ENCODE data around the gene GALNT5. TPM values are rescaled to one million over a fixed set of nuclear protein-coding genes. Genes with fewer than 3 reads are reported as not detected.

GALNT5 gene, protein sequence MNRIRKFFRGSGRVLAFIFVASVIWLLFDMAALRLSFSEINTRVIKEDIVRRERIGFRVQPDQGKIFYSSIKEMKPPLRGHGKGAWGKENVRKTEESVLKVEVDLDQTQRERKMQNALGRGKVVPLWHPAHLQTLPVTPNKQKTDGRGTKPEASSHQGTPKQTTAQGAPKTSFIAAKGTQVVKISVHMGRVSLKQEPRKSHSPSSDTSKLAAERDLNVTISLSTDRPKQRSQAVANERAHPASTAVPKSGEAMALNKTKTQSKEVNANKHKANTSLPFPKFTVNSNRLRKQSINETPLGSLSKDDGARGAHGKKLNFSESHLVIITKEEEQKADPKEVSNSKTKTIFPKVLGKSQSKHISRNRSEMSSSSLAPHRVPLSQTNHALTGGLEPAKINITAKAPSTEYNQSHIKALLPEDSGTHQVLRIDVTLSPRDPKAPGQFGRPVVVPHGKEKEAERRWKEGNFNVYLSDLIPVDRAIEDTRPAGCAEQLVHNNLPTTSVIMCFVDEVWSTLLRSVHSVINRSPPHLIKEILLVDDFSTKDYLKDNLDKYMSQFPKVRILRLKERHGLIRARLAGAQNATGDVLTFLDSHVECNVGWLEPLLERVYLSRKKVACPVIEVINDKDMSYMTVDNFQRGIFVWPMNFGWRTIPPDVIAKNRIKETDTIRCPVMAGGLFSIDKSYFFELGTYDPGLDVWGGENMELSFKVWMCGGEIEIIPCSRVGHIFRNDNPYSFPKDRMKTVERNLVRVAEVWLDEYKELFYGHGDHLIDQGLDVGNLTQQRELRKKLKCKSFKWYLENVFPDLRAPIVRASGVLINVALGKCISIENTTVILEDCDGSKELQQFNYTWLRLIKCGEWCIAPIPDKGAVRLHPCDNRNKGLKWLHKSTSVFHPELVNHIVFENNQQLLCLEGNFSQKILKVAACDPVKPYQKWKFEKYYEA
- total RNA-seq, result 146 and 164 TPM in 2 replicates

DNA sequence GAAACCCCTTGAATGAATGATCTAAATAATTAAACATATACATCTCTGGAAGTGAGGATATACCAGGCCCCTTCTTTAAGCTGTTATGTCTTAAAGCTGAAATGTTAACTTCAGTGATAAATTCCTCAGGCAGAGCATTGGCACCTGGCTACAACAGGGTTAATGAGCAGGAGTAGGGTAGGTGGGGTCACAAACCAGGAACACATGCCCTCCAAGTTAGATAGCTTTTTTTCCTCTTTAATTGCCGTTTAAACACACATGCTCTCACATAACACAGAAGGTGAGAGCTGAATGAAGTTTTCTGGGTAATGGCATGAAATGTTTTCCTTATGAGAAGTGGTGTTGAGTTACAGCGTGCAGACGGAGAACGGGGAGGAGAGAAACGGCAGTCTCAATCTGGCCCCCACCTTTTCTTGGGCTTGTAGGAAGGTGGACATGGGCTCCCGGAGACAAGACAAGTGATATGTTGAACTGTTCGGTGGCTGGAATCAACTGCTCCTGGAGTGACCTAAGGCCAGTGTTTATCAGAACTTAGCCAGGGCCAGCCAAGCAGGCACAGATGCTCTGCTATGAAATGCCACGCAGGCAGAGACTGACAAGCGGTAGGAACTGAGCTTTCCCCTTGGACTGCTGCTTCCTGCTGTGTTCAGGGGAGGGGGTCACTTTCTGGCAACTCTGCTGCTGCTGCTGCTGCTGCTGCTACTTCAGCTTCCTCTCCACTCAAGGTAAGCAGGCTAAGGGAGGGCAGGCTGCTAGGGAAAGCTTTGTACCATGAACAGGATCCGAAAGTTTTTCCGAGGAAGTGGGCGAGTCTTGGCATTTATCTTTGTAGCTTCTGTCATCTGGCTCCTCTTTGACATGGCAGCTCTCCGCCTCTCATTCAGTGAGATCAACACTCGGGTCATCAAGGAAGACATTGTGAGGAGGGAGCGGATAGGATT is at the start of gene GALNT5:
Gene GALNT5 (plus strand): TSS at position 394 of the 941 bp plus-strand sequence. CDS start 378 bp downstream, at position 772.

DNA sequence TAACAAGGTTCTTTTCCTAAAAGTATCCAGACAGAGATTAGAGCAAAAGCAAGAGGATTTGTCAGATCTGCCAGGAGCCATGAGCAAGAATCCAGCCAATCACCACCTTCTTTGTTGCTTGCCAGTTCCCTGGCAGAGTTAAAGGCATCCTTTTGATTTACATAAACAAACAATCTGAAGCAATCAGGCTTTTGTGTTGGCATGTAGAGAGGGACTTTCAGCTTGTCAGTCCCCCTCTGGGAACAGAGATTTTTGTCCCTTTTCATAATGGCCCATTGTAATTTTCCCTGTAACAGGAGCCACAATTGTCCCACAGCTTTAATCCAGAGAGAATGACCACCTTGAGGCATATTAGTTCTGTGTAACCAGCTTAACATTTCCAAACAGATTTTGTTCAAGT is 68.3 kb downstream of the GALNT5 start, which contains the start of gene ERMN:
Gene ERMN (minus strand): TSS at position 39 of the 400 bp plus-strand sequence. CDS start 182 bp downstream, outside the sequence.

Other genes with a start within 250 kb of the GALNT5 start
- 0.96 and 1.1 TPM in 2 replicates for gene ERMN, start 68.1 kb downstream of the GALNT5 start, total RNA-seq
- gene CYTIP, start 186.4 kb downstream of the GALNT5 start, total RNA-seq, result 5.5 and 23.5 TPM in 2 replicates

Data from smooth muscle cell of the pulmonary artery (primary cell).